ENCODE data around the gene P3H3. TPM values are rescaled to one million over a fixed set of nuclear protein-coding genes. Genes with fewer than 3 reads are reported as not detected.

P3H3 gene
- total and polyA plus RNA-seq, 2 of the 4 experiments (the other 2 are of a cell fraction), result 27.8 to 83.9 TPM

- Histone ChIP-seq H3K9ac (ENCODE audit: low read depth, low read length) (no peak overlapping the region), H3K4me2 (ENCODE audit: low read depth, low read length) (no peak overlapping the region), H3K4ac (ENCODE audit: low read depth, low read length) (no peak overlapping the region), H3K18ac (ENCODE audit: low read depth, low read length) (no peak overlapping the region), H4K5ac (ENCODE audit: low read depth, low read length) (no peak overlapping the region), H3K4me1 (ENCODE audit: control insufficient read depth, insufficient read depth, low read length) (peaks cover 10% of the 10 kb centered on the region; the same call in 1 of the 2 replicates), H3K56ac (ENCODE audit: extremely low read depth, insufficient read depth, low read length) (no peak overlapping the region), H3K23ac (ENCODE audit: low read depth, low read length) (no peak overlapping the region), H4K20me1 (ENCODE audit: insufficient read depth, low read length) (no peaks in the 10 kb centered on the region), H3K9me1 (ENCODE audit: insufficient read depth, low read length) (peaks cover 4% of the 10 kb centered on the region; the same call in 1 of the 2 replicates), H2AK9ac (replicated peaks; ENCODE audit: low read depth, low read length, poor library complexity) (no peak overlapping the region), H2BK120ac (ENCODE audit: low read depth, low read length) (no peak overlapping the region), H2BK15ac (ENCODE audit: low read depth, low read length) (no peak overlapping the region), H4K91ac (ENCODE audit: insufficient read depth, low read depth, low read length) (no peak overlapping the region), H4K8ac (ENCODE audit: low read depth in 2 of 2, low read length in 2 of 2) (no peak overlapping the region), H3K14ac (replicated peaks; ENCODE audit: low read depth, low read length) (no peak overlapping the region), H2BK5ac (ENCODE audit: low read depth, low read length, poor library complexity, severe bottlenecking) (no peak overlapping the region), H3K27ac (ENCODE audit: insufficient read depth, low read length) (no peak overlapping the region), H3K79me1 (ENCODE audit: low read depth in 1 of 2, low read length in 2 of 2) (peaks cover 0 to 3% of the 10 kb centered on the region in 2 experiments; a peak in 1 of 4 replicates), H3K4me3 (ENCODE audit: insufficient read depth, low read depth, low read length) (no peak overlapping the region), H2AK5ac (ENCODE audit: low read depth, low read length) (no peak overlapping the region), H3K36me3 (ENCODE audit: control insufficient read depth, insufficient read depth, low read length) (peaks cover 3% of the 10 kb centered on the region), H3K9me3 (ENCODE audit: control insufficient read depth, insufficient read depth, low read length) (no peaks in the 10 kb centered on the region), H2BK20ac (ENCODE audit: low read depth, low read length) (no peak overlapping the region), H2AFZ (replicated peaks; ENCODE audit: low read length, poor library complexity) (no peak overlapping the region), H3K27me3 (ENCODE audit: control insufficient read depth, insufficient read depth, low read length) (peaks cover 4% of the 10 kb centered on the region; the same call in 1 of the 2 replicates)
- intact Hi-C loops (cut with micrococcal nuclease), result no loop called here
- ChIA-PET CTCF (no interaction called here), POLR2A (ENCODE audit: unreplicated experiment) (no interaction called here)
- in situ Hi-C loops (cut with MboI; ENCODE audit: low sequenced_read_pairs), result no loop called here
- no TSS peak for BruUV-seq (replicated peaks)
- ATAC-seq (ENCODE audit: low read depth) (no peak), DNase-seq (no peak)
- 59% methylated on average over 4 of the region's 10 CpGs; no CpG with 5 or more reads in 1 of the 2 experiments for WGBS, 2 experiments (ENCODE audit: extremely low coverage in 2 of 2, insufficient read length in 1 of 2)
- TF ChIP-seq RFX5 (IDR thresholded peaks at IDR 0.05; ENCODE audit: low read depth, low read length), result no peak
- dilution Hi-C loops (cut with HindIII; ENCODE audit: low sequenced_read_pairs, unreplicated experiment), result no loop called here
Measured at GRCh38 chr12:6818222-6818621, 10.0 kb upstream of the P3H3 start.
